IMR-90 (cell line): Measurements from ENCODE around the gene CRB1. TPM values are rescaled to one million over a fixed set of nuclear protein-coding genes. Genes with fewer than 3 reads are reported as not detected.

ENCODE experiments used
- ATAC-seq: fragments of 200-7000 bp; cut with Tn5 transposase; 2 replicates; pipeline ENCODE4 v1.9.1; 2020; ENCODE audit warnings: low read depth, mild to moderate bottlenecking, moderate library complexity
- BruUV-seq: library from RNA; stranded (reverse); fragments of 400-500 nt; replicated peaks from 2 replicates; lab custom pipeline; 2021; lab: Mats Ljungman, UMichigan
- CTCF ChIA-PET: fragments of 300-600 bp; formaldehyde crosslinking; extraction: SDS; loops from one replicate; lab custom pipeline; 2021; ENCODE audit warnings: antibody characterized with exemption; lab: Yijun Ruan, JAX
- POLR2A ChIA-PET: fragments of 300-600 bp; sonication (Branson Sonifier 250); formaldehyde crosslinking; loops from one replicate; lab custom pipeline; 2022; ENCODE audit warnings: antibody characterized with exemption; ENCODE audit not compliant: unreplicated experiment; lab: Charles Lee
- DNase-seq: peaks from one replicate; pipeline ENCODE4 v3.0.0; 2013
- H2AFZ ChIP-seq: replicated peaks from 2 replicates; pipeline ENCODE3; 2013; ENCODE audit warnings: low read length, mild to moderate bottlenecking; ENCODE audit not compliant: poor library complexity
- H2AK5ac ChIP-seq: 2 replicates; pipeline ENCODE4 v1.6.1; 2013; ENCODE audit warnings: low read depth, low read length, inconsistent platforms
- H2AK9ac ChIP-seq: replicated peaks from 2 replicates; pipeline ENCODE3; 2013; ENCODE audit warnings: mild to moderate bottlenecking, low read depth, low read length, moderate library complexity; ENCODE audit not compliant: poor library complexity
- H2BK120ac ChIP-seq: 2 replicates; pipeline ENCODE4 v1.6.1; 2013; ENCODE audit warnings: low read depth, low read length, inconsistent platforms
- H2BK15ac ChIP-seq: 3 replicates; pipeline ENCODE4 v1.6.1; 2013; ENCODE audit warnings: low read depth, low read length, inconsistent platforms
- H2BK20ac ChIP-seq: 2 replicates; pipeline ENCODE4 v1.6.1; 2013; ENCODE audit warnings: low read depth, mild to moderate bottlenecking, inconsistent platforms, low read length, moderate library complexity
- H2BK5ac ChIP-seq: 2 replicates; pipeline ENCODE4 v1.6.1; 2013; ENCODE audit warnings: mild to moderate bottlenecking, low read depth, low read length, inconsistent platforms; ENCODE audit not compliant: poor library complexity, severe bottlenecking
- H3K14ac ChIP-seq: replicated peaks from 2 replicates; pipeline ENCODE4 v1.6.1; 2013; ENCODE audit warnings: low read depth, low read length, inconsistent platforms
- H3K18ac ChIP-seq: 2 replicates; pipeline ENCODE4 v1.6.1; 2013; ENCODE audit warnings: low read depth, low read length, control low read depth
- H3K23ac ChIP-seq: 2 replicates; pipeline ENCODE4 v1.6.1; 2013; ENCODE audit warnings: low read depth, low read length, inconsistent platforms
- H3K27ac ChIP-seq: 2 replicates; pipeline ENCODE4 v1.5.1; 2013; ENCODE audit warnings: mild to moderate bottlenecking, control low read depth, low read length; ENCODE audit not compliant: insufficient read depth
- H3K27me3 ChIP-seq: 2 replicates; pipeline ENCODE4 v1.6.1; 2013; ENCODE audit warnings: low read length; ENCODE audit not compliant: control insufficient read depth, insufficient read depth
- H3K36me3 ChIP-seq: 2 replicates; pipeline ENCODE4 v1.6.1; 2013; ENCODE audit warnings: low read length, mixed read lengths; ENCODE audit not compliant: control insufficient read depth, insufficient read depth
- H3K4ac ChIP-seq: 2 replicates; pipeline ENCODE4 v1.6.1; 2013; ENCODE audit warnings: low read depth, low read length, inconsistent platforms
- H3K4me1 ChIP-seq: 2 replicates; pipeline ENCODE4 v1.6.1; 2013; ENCODE audit warnings: low read length, mixed read lengths; ENCODE audit not compliant: control insufficient read depth, insufficient read depth
- H3K4me2 ChIP-seq: 2 replicates; pipeline ENCODE4 v1.6.1; 2013; ENCODE audit warnings: low read depth, mild to moderate bottlenecking, control low read depth, low read length, moderate library complexity
- H3K4me3 ChIP-seq: 2 replicates; pipeline ENCODE4 v1.5.1; 2013; ENCODE audit warnings: low read depth, mild to moderate bottlenecking, control low read depth, low read length, moderate library complexity; ENCODE audit not compliant: insufficient read depth
- H3K56ac ChIP-seq: 2 replicates; pipeline ENCODE4 v1.6.1; 2013; ENCODE audit warnings: low read length, inconsistent platforms; ENCODE audit not compliant: insufficient read depth; ENCODE audit errors: extremely low read depth
- H3K79me1 ChIP-seq, 2 experiments: 2 replicates each; pipeline ENCODE4 v1.6.1; 2013; ENCODE audit warnings: low read length in 2 of 2, inconsistent platforms in 1 of 2, low read depth in 1 of 2
- H3K9ac ChIP-seq: 2 replicates; pipeline ENCODE4 v1.6.1; 2013; ENCODE audit warnings: low read depth, low read length, control low read depth
- H3K9me1 ChIP-seq: 2 replicates; pipeline ENCODE4 v1.6.1; 2013; ENCODE audit warnings: low read length, inconsistent platforms; ENCODE audit not compliant: insufficient read depth
- H3K9me3 ChIP-seq: 2 replicates; pipeline ENCODE4 v1.6.1; 2013; ENCODE audit warnings: low read length; ENCODE audit not compliant: control insufficient read depth, insufficient read depth
- H4K20me1 ChIP-seq: 2 replicates; pipeline ENCODE4 v1.6.1; 2013; ENCODE audit warnings: low read length, inconsistent platforms; ENCODE audit not compliant: insufficient read depth
- H4K5ac ChIP-seq: 2 replicates; pipeline ENCODE4 v1.6.1; 2013; ENCODE audit warnings: mild to moderate bottlenecking, low read depth, low read length, control low read depth
- H4K8ac ChIP-seq, 2 experiments: 2 replicates each; pipeline ENCODE4 v1.6.1; 2013; ENCODE audit warnings: low read depth in 2 of 2, low read length in 2 of 2, control low read depth in 1 of 2, inconsistent platforms in 1 of 2
- H4K91ac ChIP-seq: 2 replicates; pipeline ENCODE4 v1.6.1; 2013; ENCODE audit warnings: low read depth, low read length, inconsistent platforms; ENCODE audit not compliant: insufficient read depth
- CHD1 ChIP-seq: IDR thresholded peaks from 2 replicates; pipeline ENCODE4 v1.6.1; 2012; ENCODE audit warnings: low read depth, low read length, improper control_type of control experiment
- ELK1 ChIP-seq: fragments of 150-350 bp; IDR thresholded peaks from 2 replicates; pipeline ENCODE4 v1.6.1; 2016; ENCODE audit warnings: low read depth, mild to moderate bottlenecking, low read length, moderate library complexity, borderline replicate concordance
- MAFK ChIP-seq: IDR thresholded peaks from 2 replicates; pipeline ENCODE4 v1.6.1; 2012; ENCODE audit warnings: low read depth, low read length, improper control_type of control experiment
- MXI1 ChIP-seq: IDR thresholded peaks from 2 replicates; pipeline ENCODE4 v1.6.1; 2012; ENCODE audit warnings: low read depth, mild to moderate bottlenecking, low read length, moderate library complexity, borderline replicate concordance
- NFE2L2 ChIP-seq: fragments of 150-350 bp; IDR thresholded peaks from 2 replicates; pipeline ENCODE4 v1.6.1; 2016; ENCODE audit warnings: low read depth, mild to moderate bottlenecking, low read length
- POLR2A ChIP-seq: IDR thresholded peaks from 2 replicates; pipeline ENCODE4 v1.6.1; 2012; ENCODE audit warnings: mild to moderate bottlenecking, low read depth, low read length
- RAD21 ChIP-seq: IDR thresholded peaks from 2 replicates; pipeline ENCODE4 v1.6.1; 2012; ENCODE audit warnings: low read length, improper control_type of control experiment
- RFX5 ChIP-seq: IDR thresholded peaks from 2 replicates; pipeline ENCODE4 v1.8.0; 2012; ENCODE audit warnings: low read depth, mild to moderate bottlenecking, low read length, moderate library complexity
- SMC3 ChIP-seq: fragments of 150-350 bp; IDR thresholded peaks from 2 replicates; pipeline ENCODE4 v1.6.1; 2016; ENCODE audit warnings: low read depth, mild to moderate bottlenecking, antibody characterized with exemption, low read length, moderate library complexity
- USF2 ChIP-seq: fragments of 150-350 bp; IDR thresholded peaks from 2 replicates; pipeline ENCODE4 v1.6.1; 2017; ENCODE audit warnings: mild to moderate bottlenecking, antibody characterized with exemption, low read length, low read depth
- WGBS, 2 experiments: methylation state at CpG; one replicate each; pipeline versions ENCODE4 v1.1.5 to v1.1.7; 2013; ENCODE audit warnings: missing lambda C conversion rate in 2 of 2; ENCODE audit not compliant: insufficient read length in 1 of 2; ENCODE audit errors: extremely low coverage in 2 of 2; 5-methylcytosine and 5-hydroxymethylcytosine counted together
- dilution Hi-C: fragments of 300-500 bp; cut with HindIII; formaldehyde crosslinking; loops from one replicate; pipeline ENCODE4 v1.14.3; 2018; ENCODE audit warnings: low sequenced_read_pairs; ENCODE audit not compliant: unreplicated experiment
- in situ Hi-C: fragments of 300-500 bp; cut with MboI; formaldehyde crosslinking; loops from 3 replicates; pipeline ENCODE4 v1.14.3; 2019; ENCODE audit warnings: low sequenced_read_pairs, inconsistent platforms, mixed read lengths
- intact Hi-C: fragments of 100-400 bp; cut with micrococcal nuclease; formaldehyde crosslinking; loops from 2 replicates; pipeline ENCODE4 v1.10.0; 2022
- polyA plus RNA-seq, 3 experiments: library from polyadenylated mRNA; depleted of rRNA; stranded (reverse); fragments of >200 nt; gene quantifications; 2 replicates each; pipeline ENCODE4 v1.2.3, GENCODE V29; 2012; ENCODE audit warnings: low replicate concordance in 1 of 3
- total RNA-seq: library from RNA; depleted of rRNA; stranded (reverse); fragments of >200 nt; gene quantifications from 2 replicates; pipeline ENCODE4 v1.2.3, GENCODE V29; 2012

The CRB1 gene
- total and polyA plus RNA-seq, 2 of the 4 experiments (the other 2 are of a cell fraction) = not detected

GRCh38 chr1:197284966-197285365, 16.9 kb downstream of the CRB1 start:
- Histone ChIP-seq H3K56ac (no peak overlapping the region), H4K8ac (no peak overlapping the region), H3K18ac (no peak overlapping the region), H2BK15ac (no peak overlapping the region), H3K4ac (no peak overlapping the region), H2BK20ac (no peak overlapping the region), H3K23ac (no peak overlapping the region), H2BK120ac (no peak overlapping the region), H4K20me1 (no peaks in the 10 kb centered on the region), H4K5ac (no peak overlapping the region), H2BK5ac (no peak overlapping the region), H3K27ac (no peak overlapping the region), H2AFZ (no peak overlapping the region), H3K9me1 (no peaks in the 10 kb centered on the region), H3K36me3 (no peaks in the 10 kb centered on the region), H3K14ac (no peak overlapping the region), H3K4me3 (no peak overlapping the region), H3K79me1 (no peaks in the 10 kb centered on the region), H3K27me3 (no peaks in the 10 kb centered on the region), H3K9ac (no peak overlapping the region), H3K4me2 (no peak overlapping the region), H2AK9ac (no peak overlapping the region), H2AK5ac (no peak overlapping the region), H3K9me3 (no peaks in the 10 kb centered on the region), H3K4me1 (no peaks in the 10 kb centered on the region), H4K91ac (no peak overlapping the region)
- CTCF ChIA-PET = no interaction called here
- dilution Hi-C loops (no loop called here), in situ Hi-C loops (no loop called here), intact Hi-C loops (no loop called here)
- no peak for ATAC-seq
- no peak for DNase-seq
- TF ChIP-seq CHD1 = no peak
- TF ChIP-seq ELK1 = no peak
- no peak for TF ChIP-seq MAFK
- TF ChIP-seq POLR2A = no peak
- no peak for TF ChIP-seq NFE2L2
- no peak for TF ChIP-seq RAD21
- TF ChIP-seq SMC3 = no peak
- no peak for TF ChIP-seq USF2
- TF ChIP-seq MXI1 = no peak
- TF ChIP-seq RFX5 = no peak
- BruUV-seq = no TSS peak
- WGBS, 2 experiments = no CpG with 5 or more reads among the region's 2 CpGs
- POLR2A ChIA-PET = no interaction called here
